Left renal cortex interstitium (tissue), 4 donors: ENCODE results near the gene RNF167. TPM values are rescaled to one million over a fixed set of nuclear protein-coding genes. Genes with fewer than 3 reads are reported as not detected.
A peak's percentile ranks its signal among the peaks of the same experiment; 100 is the strongest.

Experiments used
- DNase-seq, 4 donors: peaks; one replicate each; pipeline ENCODE4 v3.0.0-alpha.2; 2013; ENCODE audit warnings: low read depth in 4 of 4, low spot score in 2 of 4, missing footprints in 1 of 4
- polyA plus RNA-seq, 4 donors: library from polyadenylated mRNA; unstranded; fragments of 120-200 nt; gene quantifications; one replicate each; pipeline ENCODE4 v1.2.1, GENCODE V29; 2013; ENCODE audit not compliant: insufficient read length in 4 of 4

Gene RNF167
- polyA plus RNA-seq, 4 donors: 129 to 142 (median 134) TPM

- DNase-seq: no peak
These were observed 10.1 kb downstream of the RNF167 start for GRCh38 chr17:4950075-4950745.

GRCh38 chr17:4950746-4951204 is 10.7 kb downstream of the RNF167 start, which contains the start of gene ENO3:
ENO3 (plus strand) TSS chr17:4951119; CDS start chr17:4951830, 711 bp downstream.
- DNase-seq: no peak

DNA sequence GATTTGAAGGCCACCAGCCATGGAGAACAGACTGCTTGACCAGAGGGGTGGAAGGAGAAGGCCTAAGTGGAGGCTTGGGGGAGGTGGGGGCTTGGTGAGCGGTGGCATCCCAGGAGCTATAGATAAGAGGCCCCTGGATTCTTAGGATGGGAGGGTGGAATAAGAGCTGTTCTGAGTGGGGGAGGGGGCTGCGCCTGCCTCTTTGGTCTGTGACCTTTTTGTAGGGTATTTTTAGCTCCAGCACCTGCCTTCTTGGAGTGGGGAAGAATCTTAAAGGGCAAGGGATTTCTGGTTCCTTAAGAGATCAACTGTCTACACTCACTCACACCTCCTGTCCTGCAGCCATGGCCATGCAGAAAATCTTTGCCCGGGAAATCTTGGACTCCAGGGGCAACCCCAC is 11.4 kb downstream of the RNF167 start:
- DNase-seq: no peak

GRCh38 chr17:4953451-4953961 is 13.4 kb downstream of the RNF167 start:
- no peak for DNase-seq

DNA sequence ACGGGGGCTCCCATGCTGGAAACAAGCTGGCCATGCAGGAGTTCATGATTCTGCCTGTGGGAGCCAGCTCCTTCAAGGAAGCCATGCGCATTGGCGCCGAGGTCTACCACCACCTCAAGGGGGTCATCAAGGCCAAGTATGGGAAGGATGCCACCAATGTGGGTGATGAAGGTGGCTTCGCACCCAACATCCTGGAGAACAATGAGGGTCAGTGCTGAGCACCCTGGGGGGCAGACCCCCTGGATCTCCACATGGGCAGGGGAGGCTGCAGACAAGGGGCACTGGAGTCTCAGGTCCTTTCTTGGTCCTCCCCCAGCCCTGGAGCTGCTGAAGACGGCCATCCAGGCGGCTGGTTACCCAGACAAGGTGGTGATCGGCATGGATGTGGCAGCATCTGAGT is 15.0 kb downstream of the RNF167 start:
- DNase-seq: no peak

DNA sequence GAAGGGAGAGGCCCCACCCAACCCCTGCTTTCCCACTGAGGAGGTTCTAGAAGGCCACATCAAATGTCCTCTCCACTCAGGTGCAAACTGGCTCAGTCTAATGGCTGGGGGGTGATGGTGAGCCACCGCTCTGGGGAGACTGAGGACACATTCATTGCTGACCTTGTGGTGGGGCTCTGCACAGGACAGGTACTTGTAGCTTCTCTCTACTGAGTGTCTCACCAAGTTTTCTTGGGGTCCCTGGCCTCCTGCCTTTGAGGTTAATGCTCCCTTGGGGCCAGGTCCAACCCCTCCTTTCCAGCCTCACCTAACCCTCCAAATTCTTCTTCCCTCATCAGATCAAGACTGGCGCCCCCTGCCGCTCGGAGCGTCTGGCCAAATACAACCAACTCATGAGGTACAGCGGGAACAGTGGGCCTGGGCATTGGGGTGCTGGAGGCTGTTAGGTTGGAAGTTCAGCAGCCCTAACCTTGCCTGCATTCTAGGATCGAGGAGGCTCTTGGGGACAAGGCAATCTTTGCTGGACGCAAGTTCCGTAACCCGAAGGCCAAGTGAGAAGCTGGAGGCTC is 16.5 kb downstream of the RNF167 start:
- no peak for DNase-seq

GRCh38 chr17:4958102-4958501 is 18.0 kb downstream of the RNF167 start:
- DNase-seq: no peak

GRCh38 chr17:4959261-4959965 is 19.3 kb downstream of the RNF167 start:
- no peak for DNase-seq

DNA sequence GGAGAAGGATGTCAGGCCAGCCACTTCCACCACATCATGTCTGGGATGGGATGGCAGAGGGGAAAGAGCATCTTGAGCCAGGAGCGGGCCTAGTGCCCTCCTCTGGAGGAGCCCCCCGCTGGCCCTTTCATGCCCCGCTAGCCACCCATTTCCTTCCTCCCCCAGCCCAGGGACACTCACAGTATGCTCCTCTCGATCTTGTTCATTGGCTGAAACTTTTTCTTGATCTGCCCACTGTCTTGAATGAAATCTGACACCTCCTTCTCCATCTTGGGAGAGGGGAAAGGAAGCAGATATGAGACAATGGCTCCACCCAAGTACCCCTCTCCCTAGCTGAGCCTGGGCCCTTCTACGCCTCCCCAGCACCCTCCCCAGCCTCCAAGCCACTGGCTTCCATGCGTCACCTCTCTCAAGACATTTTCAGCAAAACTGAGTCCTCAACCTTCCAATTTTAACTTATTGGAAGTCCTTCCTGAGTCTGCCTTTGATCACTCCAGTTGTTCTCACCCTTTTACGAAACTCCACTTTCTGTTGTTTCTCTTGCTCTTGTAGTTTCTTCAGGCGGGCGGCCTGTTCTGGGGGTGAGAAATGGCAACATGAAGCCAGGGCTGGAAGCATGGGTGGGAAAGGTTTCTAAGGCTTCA is 20.3 kb downstream of the RNF167 start:
- no peak for DNase-seq

GRCh38 chr17:4965311-4965986 is 25.4 kb downstream of the RNF167 start:
- DNase-seq: no peak

DNA sequence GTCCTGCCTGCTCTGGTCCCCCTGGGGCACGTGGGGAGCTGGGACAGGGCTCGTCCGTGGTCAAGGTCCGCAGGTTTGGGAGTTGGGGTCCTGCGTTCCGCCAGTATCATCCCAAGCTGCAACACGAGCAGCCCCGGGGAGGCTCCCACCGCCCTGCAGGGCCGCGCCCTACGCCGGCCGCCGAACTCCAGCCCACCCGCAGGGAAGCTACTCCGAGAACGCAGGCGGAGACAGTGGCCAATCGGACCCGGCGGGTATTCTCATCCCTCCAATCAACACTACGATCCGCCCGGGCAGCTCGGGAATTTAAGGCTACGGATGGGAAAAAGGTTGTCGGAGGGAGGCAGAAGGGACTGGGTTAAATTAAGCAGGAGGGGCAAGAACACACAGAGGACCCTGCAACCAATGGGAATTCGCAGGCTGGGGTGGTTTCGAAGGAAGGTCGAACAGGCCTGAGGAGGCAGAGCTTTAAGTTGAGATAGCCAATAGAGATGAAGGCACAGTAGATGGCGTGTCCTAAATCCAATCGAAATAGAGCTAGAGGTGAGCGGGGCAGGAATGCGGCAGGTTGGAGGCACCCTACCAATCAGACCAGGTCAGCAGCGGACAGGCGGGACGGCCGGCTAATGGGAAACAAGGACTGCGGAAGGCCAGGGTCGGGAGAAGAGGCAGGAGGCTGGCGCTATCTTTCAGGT is 26.9 kb downstream of the RNF167 start:
- DNase-seq: peak; percentile 98 to 100 (median 99)

DNA sequence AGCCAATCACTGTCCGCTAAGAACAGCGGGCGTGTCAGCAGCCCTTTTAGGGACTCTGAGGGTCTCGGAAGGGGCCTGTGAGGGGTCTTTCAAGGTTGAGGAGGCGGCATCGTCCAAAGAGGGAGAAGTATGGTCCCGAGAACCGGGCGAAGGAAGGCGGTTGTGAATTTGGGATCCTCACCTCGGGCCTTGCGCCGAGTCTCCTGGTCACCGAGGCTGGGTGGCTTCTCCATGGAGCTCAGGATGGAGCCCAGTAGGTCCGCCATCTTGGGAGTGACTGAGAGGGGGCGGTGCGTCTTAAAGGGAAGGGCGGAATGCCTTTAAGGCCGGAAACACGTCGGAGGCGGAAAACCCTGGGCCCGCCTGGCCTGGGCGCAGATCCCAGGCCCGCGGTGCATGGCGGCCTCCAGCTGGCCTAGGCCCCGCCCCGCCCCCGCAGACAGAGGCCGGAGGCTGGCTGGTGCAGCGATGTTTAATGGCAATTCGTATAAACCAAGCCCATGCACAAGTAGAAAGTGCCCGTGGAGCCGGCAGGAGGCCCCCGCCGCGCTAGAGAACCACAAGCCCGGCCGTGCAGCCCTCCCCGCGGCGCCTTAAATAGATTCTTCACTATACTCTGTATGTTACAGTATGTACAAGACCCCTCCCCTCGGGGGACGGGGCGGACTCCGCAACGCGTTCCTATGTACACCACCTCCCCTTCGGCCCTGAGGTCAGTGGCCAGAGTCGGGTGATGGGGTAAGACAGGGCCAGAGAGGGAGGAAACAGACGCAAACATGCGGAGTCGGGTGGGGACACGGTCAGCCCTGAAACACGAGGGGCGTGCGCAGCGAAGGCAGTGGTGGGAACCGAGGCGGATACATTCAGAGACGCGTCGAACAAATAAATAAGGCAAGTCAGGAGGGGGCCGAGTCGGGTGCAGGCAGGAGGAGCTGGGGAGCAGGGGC is 27.7 kb downstream of the RNF167 start, which contains the start of gene SPAG7:
TSS of gene SPAG7 (minus strand) at position 279 of the 947 bp plus-strand sequence. CDS start at position 266, 13 bp downstream.
- DNase-seq: peak; percentile 93 to 99 (median 99)

DNA sequence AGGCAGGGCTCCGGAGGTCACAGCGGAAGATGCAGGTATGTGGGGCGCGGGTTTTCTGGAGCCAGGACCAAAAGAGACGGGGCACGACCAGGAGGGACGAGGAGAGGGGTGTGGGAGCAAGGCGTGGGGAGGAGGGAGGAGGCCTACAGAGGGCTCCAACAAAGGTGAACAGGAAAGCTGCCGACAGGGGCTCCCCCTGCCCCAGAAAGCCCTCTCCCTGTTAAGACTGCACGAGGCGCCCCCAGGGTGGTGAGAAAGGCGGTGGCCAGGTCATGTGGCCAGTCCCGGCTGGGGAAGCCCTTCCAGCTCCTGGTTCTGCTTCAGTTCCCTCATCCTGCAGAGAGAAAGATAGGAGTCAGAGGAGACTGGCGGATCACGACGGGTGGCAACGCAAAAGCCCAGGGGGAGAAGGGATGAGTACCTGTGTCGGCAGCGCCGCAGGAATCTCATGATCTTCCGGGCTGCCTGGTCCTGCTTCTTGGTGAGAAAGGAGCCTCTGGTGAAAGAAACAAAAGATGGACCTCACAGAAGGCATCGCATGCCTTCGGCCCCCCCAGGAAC is 28.5 kb downstream of the RNF167 start:
- DNase-seq: peak in 1 of 4 donors; percentile 27

DNA sequence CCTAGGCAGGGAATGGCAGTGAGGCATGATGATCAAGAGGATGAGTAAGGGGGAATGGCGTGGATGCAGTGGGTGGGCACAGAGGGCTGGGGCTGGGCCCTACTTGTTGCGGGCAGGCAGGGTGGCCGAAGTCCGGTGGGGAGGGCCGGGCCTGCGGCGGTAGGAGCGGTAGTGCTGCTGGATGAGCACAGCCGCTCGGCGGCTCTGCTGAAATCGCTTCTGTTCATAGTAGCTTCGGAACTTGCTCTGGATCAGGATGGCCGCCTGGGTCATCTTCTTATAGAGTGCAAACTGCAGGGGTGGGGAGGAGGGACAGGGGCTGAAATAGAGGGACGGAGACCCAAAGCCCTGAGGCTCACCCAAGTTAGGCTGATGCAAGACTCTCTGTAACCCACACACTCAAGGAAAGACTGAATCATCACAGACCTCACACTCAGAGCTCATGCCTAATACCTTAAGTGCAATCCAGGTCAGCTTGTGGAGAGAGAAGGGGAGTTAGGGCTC is 29.0 kb downstream of the RNF167 start:
- no peak for DNase-seq

DNA sequence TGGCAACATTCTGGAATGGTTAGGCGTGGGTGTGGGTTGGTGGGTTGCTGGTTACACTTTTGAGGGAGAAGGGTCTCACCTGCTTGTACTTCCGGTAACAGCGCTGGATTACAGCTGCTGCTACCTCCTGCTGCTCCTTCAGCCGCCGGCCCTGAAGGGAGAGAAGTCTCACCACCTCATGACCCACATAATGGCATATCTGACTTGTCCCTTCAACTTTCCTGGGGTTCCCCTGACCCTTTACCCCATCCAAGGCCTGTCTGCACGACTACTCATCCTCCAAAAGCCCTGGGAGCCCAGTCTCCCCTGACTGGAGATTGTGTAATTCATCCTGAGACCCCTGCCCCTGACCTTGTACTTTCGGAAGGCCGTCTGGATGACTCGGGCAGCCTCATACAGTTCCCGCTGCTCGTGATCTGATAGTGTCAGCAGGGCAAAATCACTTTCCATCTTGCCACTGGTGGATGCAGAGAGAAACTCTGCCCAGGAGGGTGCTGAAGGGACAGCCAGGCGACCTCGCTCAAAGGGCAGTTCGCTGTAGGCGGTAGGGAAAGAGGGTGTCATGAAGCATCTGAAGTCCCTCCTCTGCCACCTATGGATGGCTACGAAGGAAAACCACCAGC is 29.6 kb downstream of the RNF167 start:
- no peak for DNase-seq

- no peak for DNase-seq
These were observed 30.2 kb downstream of the RNF167 start for GRCh38 chr17:4970273-4970672.

DNA sequence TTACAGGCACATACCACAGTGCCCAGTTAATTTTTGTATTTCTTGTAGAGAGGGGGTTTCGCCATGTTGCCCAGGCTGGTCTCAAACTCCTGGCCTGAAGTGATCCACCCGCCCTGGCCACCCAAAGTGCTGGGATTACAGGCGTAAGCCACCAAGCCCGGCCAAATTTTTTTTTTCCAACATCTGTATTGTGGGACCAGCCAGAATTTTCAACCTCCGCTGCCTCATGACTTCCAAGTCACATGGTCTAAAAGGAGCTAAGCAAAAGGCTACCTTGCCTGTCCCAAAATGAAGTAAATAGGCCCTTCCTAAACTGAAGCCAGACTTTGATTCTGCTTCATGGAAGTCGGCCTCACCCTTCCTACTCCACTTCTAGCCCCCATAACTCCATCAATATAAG is 31.8 kb downstream of the RNF167 start:
- no peak for DNase-seq

DNA sequence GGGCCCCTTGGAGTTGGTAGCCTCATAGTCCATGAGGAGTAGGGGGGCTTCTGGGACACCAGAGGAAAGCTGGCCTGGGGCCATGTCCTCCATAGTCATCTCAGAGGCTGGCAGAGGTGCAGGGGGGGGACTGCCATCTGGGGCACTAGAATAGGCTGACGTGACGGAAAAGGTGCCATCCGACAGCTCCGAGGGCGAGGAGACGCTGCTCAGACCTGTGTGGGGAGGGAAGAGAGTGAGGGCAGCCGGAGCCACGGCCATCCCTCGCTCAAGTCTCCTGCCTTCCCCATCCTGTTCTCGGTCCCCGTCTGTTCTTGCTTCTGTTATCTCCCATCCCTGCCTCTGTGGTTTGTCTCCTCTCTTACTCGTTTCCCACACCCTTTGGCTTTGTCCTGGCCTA is 32.3 kb downstream of the RNF167 start:
- no peak for DNase-seq
